DMS53 treated with DMSO at 0.1 percent for 48 hours (cell line): ENCODE data around the gene KRTAP5-1.

Experiments used
- DNase-seq: peaks from one replicate; lab custom pipeline; 2025; ENCODE audit not compliant: unreplicated experiment; lab: John Stamatoyannopoulos, UW

The KRTAP5-1 gene

DNA sequence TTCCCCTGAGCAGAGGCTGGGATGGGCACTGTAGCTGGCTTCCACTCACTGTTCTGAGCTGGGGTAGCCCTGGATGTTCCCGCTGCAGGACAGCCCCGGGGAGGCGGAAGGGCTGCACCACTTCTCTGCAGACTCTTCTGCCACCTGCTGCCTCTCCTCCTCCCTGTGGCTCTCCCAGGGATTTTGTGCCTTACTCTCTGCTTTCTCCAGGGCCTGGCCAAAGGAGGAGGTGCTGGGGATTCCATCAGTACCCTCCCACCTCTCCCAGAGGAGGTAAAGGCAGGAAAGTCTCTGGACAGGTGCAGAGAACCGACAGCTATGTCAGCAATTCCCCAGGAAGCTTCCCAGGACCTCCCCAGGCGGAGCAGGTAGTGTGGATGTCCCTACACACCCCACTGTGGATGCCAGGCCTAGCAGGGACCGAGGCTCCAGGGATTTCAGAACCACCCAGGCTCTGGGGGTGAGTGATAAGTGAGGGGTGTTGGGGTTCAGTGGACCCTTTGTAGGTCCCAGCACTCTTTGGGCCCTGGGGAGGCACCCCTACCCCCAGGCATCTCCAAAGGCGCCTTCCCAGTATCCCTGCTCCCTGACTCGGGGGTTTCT is 24.3 kb downstream of the KRTAP5-1 start:
- DNase-seq: no peak

DNA sequence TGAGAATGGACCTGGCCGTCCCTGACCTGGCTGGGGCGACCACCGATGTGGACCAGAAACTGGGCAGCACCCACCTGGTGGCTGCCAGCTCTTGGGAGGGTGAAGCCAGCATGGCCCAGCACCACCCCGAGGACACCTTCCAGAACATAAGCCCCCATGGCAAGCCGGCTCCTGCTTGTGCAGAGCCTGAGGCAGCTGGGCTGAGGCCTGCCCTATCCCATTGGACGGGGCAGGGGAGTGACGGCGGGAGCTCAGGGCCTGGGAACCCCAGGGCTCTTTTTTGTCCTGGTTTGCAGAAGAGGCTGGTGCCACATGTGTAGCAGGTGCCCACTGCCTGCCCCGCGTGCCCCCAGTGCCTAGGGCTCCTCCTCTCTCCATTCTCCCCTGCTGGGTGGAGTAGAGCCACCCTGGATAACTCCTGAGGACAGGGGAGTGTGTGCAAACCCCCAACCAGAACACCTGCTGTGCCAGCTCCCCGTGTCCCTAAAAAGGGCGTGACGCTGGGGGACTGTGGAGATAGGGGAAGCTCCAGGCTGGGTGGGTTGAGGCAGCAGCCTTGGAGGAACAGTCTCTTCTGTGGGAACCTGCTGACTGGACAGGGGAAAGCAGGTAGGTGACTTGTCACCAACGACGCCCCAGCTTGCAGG is 25.0 kb downstream of the KRTAP5-1 start:
- DNase-seq: no peak

GRCh38 chr11:1559111-1559951 is 25.8 kb downstream of the KRTAP5-1 start:
- peak; percentile 55 for DNase-seq

DNA sequence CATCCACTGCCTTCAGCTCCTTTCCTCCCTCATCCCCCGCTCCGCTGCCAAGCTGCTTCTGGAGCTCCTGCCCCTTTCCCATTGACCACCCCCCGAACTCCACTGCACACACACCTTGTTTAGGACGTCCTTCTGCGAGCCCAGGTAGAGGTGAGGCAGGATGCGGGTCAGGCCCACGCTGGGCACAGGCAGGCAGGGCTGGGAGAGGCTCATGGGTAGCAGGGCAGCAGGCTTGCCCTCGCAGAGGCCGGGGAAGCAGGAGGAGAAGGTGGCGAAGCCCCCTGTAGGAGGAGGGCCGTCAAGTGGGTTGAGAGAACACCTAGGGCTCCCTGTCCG is 26.3 kb downstream of the KRTAP5-1 start:
- no peak for DNase-seq

DNA sequence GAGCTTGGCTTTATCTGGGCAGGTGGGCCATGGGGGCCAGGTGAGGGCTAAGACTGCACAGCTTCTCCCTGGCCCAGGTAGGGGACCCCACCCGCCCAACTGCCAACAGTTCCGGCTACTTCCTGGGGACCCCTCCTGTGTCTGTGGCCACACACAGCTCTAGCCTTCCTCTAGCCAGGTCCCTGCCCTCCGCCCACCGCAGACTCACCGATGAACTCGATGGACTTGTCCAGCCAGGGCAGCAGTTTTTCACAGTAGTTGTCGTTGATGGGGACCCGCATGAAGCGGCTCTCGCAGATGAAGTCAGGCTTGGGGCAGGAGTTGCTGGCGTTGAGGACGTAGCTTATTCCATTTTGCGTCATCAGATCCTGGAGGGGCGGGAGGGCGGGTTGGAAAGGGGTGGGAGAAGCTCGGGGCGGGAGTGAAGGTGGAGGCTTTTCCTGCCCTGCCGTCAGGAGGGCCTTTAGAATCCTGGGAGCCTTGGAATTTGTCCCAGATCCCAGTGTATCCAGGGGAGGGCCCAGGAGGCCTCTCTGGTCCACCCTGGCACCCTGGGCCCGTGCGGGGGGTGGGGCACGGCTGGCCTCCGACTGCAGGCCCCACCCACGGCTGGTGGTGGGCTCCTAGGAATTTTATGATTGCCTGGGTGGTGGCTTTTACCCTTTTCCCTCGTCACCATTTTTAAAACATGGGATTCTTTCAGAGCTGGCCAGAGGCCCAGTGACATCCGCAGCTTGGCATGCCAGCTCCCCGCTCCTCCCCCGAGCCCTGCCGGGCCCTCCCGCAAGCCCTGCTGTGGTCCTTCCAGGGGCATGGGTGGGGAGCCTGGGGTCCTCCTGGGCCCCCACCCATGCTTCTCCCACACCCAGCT is 26.9 kb downstream of the KRTAP5-1 start:
- DNase-seq: no peak

DNA sequence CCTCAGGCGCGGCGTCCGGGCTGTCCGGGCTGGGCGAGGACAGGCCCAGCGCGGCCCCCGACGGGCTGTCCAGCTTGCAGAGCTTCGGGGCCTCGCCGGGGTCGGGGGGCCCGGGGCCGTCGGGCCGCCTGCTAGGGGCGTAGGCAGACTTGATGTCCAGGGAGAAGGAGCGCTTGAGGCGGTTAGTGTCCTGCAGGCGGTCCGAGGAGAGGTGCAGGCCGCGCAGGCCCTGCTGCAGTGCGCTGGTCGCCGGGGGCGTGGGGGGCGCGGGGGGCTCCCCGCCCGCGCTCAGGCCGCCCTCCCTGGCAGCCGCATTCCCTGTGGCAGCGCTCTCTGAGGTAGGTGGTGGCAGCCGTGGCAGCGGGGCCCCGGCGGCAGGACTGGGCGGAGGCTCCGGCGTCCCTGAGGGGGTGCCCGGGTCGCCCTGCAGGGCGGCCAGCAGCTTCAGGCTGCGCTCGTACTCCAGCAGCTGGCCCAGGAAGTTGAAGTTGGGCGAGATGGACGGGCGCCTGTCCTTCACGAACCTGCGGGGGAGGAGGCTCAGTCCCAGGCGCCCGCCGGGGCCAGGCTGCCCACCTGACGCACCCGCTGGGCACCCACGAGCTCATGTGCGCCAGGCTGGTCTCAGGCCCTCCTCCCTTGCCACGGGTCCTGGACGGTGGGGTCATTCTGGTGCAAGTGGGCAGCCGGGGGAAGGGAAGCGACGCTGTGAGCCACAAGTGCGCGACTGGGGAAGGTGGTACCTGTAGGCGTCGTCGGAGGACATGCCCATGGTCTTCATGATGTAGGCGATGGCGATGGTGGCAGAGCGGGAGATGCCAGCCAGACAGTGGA is 27.8 kb downstream of the KRTAP5-1 start:
- no peak for DNase-seq

- DNase-seq: no peak
Observed at GRCh38 chr11:1556278-1556902, 28.7 kb downstream of the KRTAP5-1 start.

DNA sequence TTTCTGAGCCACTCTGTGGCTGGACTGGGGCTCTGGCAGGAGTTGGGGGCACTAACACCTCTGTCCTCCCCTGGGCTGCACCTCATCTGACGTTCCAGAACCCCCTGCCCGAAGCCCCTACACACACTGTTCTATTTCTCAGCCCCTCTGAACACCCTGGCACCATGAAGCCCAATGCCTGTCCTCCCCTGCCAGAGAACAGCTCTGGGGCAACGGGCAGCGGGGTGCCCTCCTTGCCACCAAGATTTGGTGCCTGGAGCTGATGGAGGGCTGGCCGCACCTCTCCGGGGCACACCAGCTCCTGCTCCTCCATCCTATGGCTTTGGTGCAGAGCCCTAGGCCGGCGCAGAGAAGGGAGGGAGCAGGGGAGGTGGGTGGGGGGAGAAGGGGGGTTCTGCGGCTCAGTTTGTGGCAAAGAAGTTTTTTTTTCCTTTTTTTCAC is 29.4 kb downstream of the KRTAP5-1 start:
- DNase-seq: no peak

- DNase-seq: no peak
Observed at GRCh38 chr11:1554981-1555712, 29.9 kb downstream of the KRTAP5-1 start.

- peak; percentile 74 for DNase-seq
Observed at GRCh38 chr11:1553808-1554594, 31.1 kb downstream of the KRTAP5-1 start.

- DNase-seq: no peak
Observed at GRCh38 chr11:1549338-1550330, 35.4 kb downstream of the KRTAP5-1 start.

DNA sequence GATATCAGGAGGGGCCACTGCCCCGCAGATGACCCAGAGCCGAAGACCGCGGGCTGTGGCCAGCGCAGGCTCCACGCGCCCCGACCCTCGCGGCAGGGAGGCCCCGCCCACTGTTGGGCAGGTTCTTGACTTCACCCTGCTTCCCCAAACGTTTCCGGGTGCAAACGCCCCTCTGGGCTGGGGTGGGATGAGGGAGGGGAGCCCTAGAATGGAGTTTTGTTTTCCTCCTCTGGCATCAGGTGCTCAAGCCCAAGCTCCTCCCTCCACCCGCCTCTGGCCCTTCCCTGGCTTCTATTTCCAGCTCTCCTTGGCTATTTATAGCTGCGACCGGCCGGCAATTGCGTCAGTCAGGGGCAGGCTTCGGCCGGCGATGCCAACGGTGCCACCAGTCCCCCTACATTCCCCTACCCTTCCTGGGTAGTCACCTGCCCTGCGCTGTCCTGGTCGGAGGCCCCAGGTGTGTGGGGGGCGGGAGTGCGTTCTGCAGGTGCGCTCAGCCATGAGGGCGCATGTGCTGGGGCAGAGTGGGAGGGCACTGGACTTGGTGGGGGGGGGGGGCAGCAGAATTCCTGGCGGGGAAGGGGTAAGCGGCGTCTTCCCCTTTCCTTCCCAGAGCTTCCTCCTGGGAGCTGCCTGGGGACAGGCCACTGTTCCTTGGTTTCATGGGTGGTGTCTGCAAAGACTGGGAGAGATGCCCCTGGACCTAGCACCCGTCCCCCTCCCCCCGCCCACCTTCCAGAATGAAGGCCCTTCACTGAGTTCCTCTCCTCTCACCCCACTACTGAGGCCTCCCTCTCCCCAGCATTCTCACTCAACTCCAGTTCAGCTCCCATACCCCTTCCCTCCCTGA is 36.6 kb downstream of the KRTAP5-1 start:
- peak; percentile 87 for DNase-seq

- peak; percentile 24 for DNase-seq
Observed at GRCh38 chr11:1547467-1548098, 37.5 kb downstream of the KRTAP5-1 start.

- peak; percentile 76 for DNase-seq
Observed at GRCh38 chr11:1546536-1547466, 38.3 kb downstream of the KRTAP5-1 start.

DNA sequence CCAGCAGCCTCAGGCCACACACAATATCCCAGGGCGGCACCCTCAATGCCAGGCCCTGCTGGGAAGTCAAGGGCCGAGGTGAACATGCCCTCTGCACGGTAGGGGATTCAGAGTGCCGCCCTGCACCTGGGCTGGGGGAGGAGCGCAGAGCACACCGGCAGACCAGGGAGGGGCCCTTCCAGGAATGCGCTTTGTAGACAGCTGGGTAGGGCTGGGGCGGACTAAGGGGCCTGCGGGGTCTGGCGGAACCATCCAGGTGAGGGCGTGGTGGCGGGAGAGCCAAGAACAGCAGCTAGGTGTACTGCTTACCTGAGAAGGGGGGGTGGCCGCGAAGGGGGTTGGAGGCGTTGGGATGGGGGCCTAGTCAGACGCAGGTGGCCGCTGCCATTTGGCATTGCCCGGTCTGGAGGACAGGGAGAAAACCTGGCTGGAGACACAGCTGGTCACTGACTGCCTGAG is 39.0 kb downstream of the KRTAP5-1 start:
- peak; percentile 79 for DNase-seq
